ENCODE data around the gene GPLD1. TPM values are rescaled to one million over a fixed set of nuclear protein-coding genes. Genes with fewer than 3 reads are reported as not detected.

Gene GPLD1
- total RNA-seq, 1 donor from 2014 or later, result 15.7 TPM

DNA sequence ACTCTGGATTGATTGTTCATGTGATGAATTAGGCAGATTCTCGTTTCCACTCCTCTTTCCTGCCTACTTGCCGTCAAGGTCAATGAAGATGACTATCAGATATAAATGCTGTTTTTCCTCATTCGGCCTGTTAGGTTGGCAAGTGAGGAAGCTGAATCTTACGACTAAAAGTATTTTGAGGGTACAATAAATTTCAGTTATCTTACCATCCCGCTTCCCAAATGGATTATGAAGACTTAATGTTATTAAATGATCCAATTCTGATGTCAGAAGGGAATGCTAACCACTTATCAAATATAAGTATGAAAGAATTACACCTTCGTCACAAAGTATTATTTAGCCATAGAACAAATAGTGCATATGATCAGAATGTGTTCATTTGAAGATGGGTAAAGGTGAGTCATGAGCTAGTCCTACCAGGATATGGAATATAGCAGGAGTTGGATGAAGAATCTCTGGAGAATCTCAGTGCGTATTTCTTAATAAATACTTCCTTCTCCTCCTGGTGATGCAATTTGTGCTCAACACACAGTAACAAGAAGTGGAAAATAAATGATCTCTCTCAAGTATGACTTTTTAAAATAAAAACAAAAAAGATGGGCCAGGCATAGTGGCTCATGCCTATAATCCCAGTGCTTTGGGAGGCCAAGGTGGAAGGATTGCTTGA lies 4.6 kb downstream of the GPLD1 start:
- H3K36me3 ChIP-seq, result no peaks in the 10 kb centered on the region
- H3K4me1 ChIP-seq, result no peaks in the 10 kb centered on the region
- intact Hi-C loops (cut with DNase I), result loop anchor here (10.0 kb wide), 1 partner anchor 1630 kb away; no protein-coding TSS in a partner anchor
- H3K4me3 ChIP-seq, result no peak overlapping the region
- H3K27ac ChIP-seq, result no peak overlapping the region
- H3K9me3 ChIP-seq, result no peaks in the 10 kb centered on the region
- TF ChIP-seq POLR2A (IDR thresholded peaks at IDR 0.05) (no peak), POLR2AphosphoS5 (IDR thresholded peaks at IDR 0.05; ENCODE audit: insufficient read depth in 1 of 2, low read depth in 1 of 2) (no peak)
- TF ChIP-seq, protein P1, sequence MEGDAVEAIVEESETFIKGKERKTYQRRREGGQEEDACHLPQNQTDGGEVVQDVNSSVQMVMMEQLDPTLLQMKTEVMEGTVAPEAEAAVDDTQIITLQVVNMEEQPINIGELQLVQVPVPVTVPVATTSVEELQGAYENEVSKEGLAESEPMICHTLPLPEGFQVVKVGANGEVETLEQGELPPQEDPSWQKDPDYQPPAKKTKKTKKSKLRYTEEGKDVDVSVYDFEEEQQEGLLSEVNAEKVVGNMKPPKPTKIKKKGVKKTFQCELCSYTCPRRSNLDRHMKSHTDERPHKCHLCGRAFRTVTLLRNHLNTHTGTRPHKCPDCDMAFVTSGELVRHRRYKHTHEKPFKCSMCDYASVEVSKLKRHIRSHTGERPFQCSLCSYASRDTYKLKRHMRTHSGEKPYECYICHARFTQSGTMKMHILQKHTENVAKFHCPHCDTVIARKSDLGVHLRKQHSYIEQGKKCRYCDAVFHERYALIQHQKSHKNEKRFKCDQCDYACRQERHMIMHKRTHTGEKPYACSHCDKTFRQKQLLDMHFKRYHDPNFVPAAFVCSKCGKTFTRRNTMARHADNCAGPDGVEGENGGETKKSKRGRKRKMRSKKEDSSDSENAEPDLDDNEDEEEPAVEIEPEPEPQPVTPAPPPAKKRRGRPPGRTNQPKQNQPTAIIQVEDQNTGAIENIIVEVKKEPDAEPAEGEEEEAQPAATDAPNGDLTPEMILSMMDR (IDR thresholded peaks at IDR 0.05), result no peak
- DNase-seq (ENCODE audit: extremely low spot score in 2 of 2), result no peak
- no peaks in the 10 kb centered on the region for H3K27me3 ChIP-seq

DNA sequence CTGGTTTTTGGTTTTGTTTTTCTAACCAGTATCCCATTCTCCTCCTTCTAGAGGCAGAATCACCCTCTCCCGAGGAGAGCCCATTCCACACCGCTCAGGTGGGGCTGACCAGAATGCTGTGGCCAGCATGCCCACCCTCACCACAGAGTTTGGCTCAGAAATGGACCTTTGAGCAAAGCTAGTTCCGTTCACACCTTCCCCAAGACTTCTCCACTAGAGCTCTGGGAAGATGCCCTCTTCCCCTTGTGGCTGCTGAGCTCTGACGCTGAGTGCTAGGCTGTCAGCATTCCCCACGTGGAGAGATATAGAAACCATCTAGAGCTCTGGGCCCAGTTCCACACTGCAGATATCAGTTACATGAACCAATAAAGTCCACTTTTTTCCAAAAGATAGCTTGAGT lies 7.9 kb downstream of the GPLD1 start:
- no peaks in the 10 kb centered on the region for H3K36me3 ChIP-seq
- no peak overlapping the region for H3K4me3 ChIP-seq
- no peaks in the 10 kb centered on the region for H3K9me3 ChIP-seq
- no peak overlapping the region for H3K27ac ChIP-seq
- TF ChIP-seq POLR2AphosphoS5 (IDR thresholded peaks at IDR 0.05; ENCODE audit: insufficient read depth in 1 of 2, low read depth in 1 of 2) (no peak), POLR2A (IDR thresholded peaks at IDR 0.05) (no peak)
- TF ChIP-seq, protein P1 (IDR thresholded peaks at IDR 0.05), result no peak
- no peaks in the 10 kb centered on the region for H3K27me3 ChIP-seq
- no peak for DNase-seq (ENCODE audit: extremely low spot score in 2 of 2)
- H3K4me1 ChIP-seq, result no peaks in the 10 kb centered on the region
- intact Hi-C loops (cut with DNase I), result loop anchor here (10.0 kb wide), 1 partner anchor 1627 kb away; no protein-coding TSS in a partner anchor

DNA sequence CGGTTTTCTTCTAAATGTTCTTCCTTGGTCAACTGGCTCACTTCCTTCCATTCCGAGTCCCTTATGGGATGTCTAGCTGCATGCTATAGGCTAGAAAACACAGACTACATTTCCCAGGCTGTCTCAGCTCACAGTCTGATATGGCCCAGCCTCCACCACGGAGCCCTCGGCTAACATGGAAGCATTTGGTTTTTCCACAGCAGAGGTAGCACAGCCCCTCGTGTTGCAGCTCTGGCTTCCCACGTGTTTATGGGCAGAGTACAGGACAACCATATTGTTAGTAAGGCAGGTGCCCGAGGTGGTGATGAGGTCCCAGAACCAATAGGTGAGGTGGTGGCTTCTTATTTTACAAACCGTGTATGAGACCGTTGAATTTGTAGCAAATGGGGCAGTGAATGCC lies 8.7 kb downstream of the GPLD1 start:
- Histone ChIP-seq H3K9me3 (no peaks in the 10 kb centered on the region), H3K27ac (no peak overlapping the region), H3K27me3 (no peaks in the 10 kb centered on the region), H3K4me3 (no peak overlapping the region), H3K4me1 (no peaks in the 10 kb centered on the region), H3K36me3 (no peaks in the 10 kb centered on the region)
- no peak for DNase-seq (ENCODE audit: extremely low spot score in 2 of 2)
- intact Hi-C loops (cut with DNase I), result loop anchor here (10.0 kb wide), 1 partner anchor 1626 kb away; no protein-coding TSS in a partner anchor
- TF ChIP-seq POLR2A (IDR thresholded peaks at IDR 0.05) (no peak), POLR2AphosphoS5 (IDR thresholded peaks at IDR 0.05; ENCODE audit: insufficient read depth in 1 of 2, low read depth in 1 of 2) (no peak)

DNA sequence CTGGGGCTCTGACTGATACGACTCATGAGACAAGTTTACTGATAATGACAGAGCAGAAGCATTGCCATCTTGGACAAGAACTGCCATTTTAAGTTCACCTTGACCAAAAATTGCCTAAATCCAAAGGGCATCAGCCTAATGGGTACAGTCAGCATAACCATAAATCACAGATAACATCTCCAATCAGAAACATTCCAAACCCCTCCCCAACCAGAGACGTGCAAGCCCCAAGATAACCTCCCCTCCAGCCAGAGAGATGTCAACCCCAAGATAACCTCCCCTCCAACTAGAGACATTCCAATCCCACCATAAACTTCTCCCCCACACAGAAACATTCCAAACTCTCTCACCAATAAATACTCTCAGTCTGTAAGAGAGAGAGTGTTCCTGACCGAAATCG lies 10.5 kb downstream of the GPLD1 start:
- no peak overlapping the region for H3K4me3 ChIP-seq
- TF ChIP-seq POLR2AphosphoS5 (IDR thresholded peaks at IDR 0.05; ENCODE audit: insufficient read depth in 1 of 2, low read depth in 1 of 2), result no peak
- TF ChIP-seq, protein P1 (IDR thresholded peaks at IDR 0.05), result no peak
- TF ChIP-seq POLR2A (IDR thresholded peaks at IDR 0.05), result no peak
- intact Hi-C loops (cut with DNase I), result no loop called here
- no peak for DNase-seq (ENCODE audit: extremely low spot score in 2 of 2)
- H3K4me1 ChIP-seq, result no peaks in the 10 kb centered on the region
- H3K27me3 ChIP-seq, result no peaks in the 10 kb centered on the region
- no peaks in the 10 kb centered on the region for H3K36me3 ChIP-seq
- no peaks in the 10 kb centered on the region for H3K9me3 ChIP-seq
- H3K27ac ChIP-seq, result no peak overlapping the region

DNA sequence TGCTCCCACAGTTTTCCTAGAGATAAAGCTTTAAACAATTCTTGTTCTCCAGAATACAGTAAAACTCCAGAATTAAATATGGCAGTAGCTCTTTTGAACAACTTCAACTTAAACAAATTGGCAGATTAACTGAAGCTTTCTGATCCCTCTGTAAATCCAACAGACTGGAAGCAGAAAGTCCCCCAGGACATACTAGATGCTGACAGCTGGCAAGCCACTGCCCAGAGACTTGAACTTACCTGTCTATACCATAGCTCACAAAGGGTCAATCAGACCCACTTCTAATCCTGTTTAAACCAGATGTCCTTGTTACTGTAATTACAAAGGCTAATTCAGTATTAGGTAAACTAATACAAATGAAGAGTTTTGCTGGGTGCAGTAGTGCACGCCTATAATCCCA lies 12.3 kb downstream of the GPLD1 start:
- H3K36me3 ChIP-seq, result no peaks in the 10 kb centered on the region
- H3K4me1 ChIP-seq, result no peaks in the 10 kb centered on the region
- no peaks in the 10 kb centered on the region for H3K9me3 ChIP-seq
- no peak for DNase-seq (ENCODE audit: extremely low spot score in 2 of 2)
- intact Hi-C loops (cut with DNase I), result no loop called here
- no peaks in the 10 kb centered on the region for H3K27me3 ChIP-seq
- no peak overlapping the region for H3K4me3 ChIP-seq
- TF ChIP-seq POLR2AphosphoS5 (IDR thresholded peaks at IDR 0.05; ENCODE audit: insufficient read depth in 1 of 2, low read depth in 1 of 2) (no peak), POLR2A (IDR thresholded peaks at IDR 0.05) (no peak)
- TF ChIP-seq, protein P1 (IDR thresholded peaks at IDR 0.05), result no peak
- no peak overlapping the region for H3K27ac ChIP-seq

Data from vagina (tissue), 2 donors.